Mucosa of descending colon (tissue), 3 donors: ENCODE measurements around the gene DENND6A. TPM values are rescaled to one million over a fixed set of nuclear protein-coding genes. Genes with fewer than 3 reads are reported as not detected.
"Not testable (repeated sequence)": the region's sequence is repeated elsewhere in the genome, so short reads cannot be mapped to it uniquely, and the experiment has no call there.

Experiments used
- ATAC-seq: fragments of 200-7000 bp; cut with Tn5 transposase; one replicate; pipeline ENCODE4 v1.9.1; 2020; ENCODE audit warnings: mild to moderate bottlenecking, moderate library complexity
- DNase-seq, 3 donors: peaks; one replicate each; pipeline ENCODE4 v3.0.0-alpha.2; 2020
- H3K36me3 ChIP-seq: fragments of 200-600 bp; one replicate; pipeline ENCODE4 v1.8.0; 2021; ENCODE audit warnings: low read depth, mild to moderate bottlenecking
- H3K4me1 ChIP-seq: fragments of 200-600 bp; one replicate; pipeline ENCODE4 v1.8.0; 2021; ENCODE audit warnings: low read depth, mild to moderate bottlenecking
- H3K4me3 ChIP-seq: fragments of 200-600 bp; one replicate; pipeline ENCODE4 v1.8.0; 2021; ENCODE audit warnings: mild to moderate bottlenecking
- H3K9me3 ChIP-seq: fragments of 200-600 bp; one replicate; pipeline ENCODE4 v1.8.0; 2021; ENCODE audit warnings: mild to moderate bottlenecking
- intact Hi-C, 2 donors: fragments of 100-400 bp; cut with DNase I in 1 of 2; cut with micrococcal nuclease in 1 of 2; formaldehyde crosslinking; loops; one replicate each; pipeline versions ENCODE4 v1.11.0 to v1.11.1; 2022; cut with DNase I, micrococcal nuclease
- total RNA-seq, 3 donors: library from RNA; stranded (reverse); fragmentation: NEBNext Ultra II Directional in 2 of 3; extraction: Animal tissue kit (Norgen Biotek cat#: 25700) in 2 of 3; gene quantifications; one replicate each; pipeline versions ENCODE4 v1.2.1 to v1.2.4, GENCODE V29; 2021 to 2023
- TF ChIP-seq, protein P1 (sequence below): fragments of 200-600 bp; IDR thresholded peaks from one replicate; pipeline ENCODE4 v1.8.0; 2022; ENCODE audit warnings: antibody characterized with exemption, mild to moderate bottlenecking
- donor health status: DM: no; HTN: no; CAD: no; lungs with moderate emphysema.
- donor health status: DM: no; HTN: no; CAD: no.
- donor health status: DM: no; HTN: yes; CAD: no.

DENND6A gene
- total RNA-seq, 3 donors from 2014 or later = 19.6 to 34.7 (median 20.4) TPM

DNA sequence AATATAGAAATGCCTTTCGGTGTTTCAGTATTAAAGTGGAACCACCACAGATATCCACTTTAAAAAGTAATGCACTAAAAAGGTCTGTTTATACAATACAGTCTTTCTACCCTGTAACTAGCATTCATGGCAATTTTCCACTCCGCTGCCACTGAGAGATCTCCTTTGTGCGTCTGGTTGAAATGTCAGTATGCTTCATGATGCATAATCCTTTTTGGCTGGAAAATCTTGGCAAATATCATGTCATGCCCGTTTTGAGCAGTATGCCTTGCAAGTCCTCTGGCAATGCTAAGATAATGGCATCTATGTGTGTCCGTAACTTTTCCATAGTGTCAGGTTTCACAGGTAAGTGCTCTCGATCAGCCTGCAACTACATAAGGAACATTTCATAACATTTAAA is 64.9 kb downstream of the DENND6A start:
- Histone ChIP-seq H3K9me3 (no peaks in the 10 kb centered on the region), H3K4me1 (no peaks in the 10 kb centered on the region), H3K4me3 (no peak overlapping the region), H3K36me3 (no peaks in the 10 kb centered on the region)
- intact Hi-C loops = no loop called here
- TF ChIP-seq, protein P1, sequence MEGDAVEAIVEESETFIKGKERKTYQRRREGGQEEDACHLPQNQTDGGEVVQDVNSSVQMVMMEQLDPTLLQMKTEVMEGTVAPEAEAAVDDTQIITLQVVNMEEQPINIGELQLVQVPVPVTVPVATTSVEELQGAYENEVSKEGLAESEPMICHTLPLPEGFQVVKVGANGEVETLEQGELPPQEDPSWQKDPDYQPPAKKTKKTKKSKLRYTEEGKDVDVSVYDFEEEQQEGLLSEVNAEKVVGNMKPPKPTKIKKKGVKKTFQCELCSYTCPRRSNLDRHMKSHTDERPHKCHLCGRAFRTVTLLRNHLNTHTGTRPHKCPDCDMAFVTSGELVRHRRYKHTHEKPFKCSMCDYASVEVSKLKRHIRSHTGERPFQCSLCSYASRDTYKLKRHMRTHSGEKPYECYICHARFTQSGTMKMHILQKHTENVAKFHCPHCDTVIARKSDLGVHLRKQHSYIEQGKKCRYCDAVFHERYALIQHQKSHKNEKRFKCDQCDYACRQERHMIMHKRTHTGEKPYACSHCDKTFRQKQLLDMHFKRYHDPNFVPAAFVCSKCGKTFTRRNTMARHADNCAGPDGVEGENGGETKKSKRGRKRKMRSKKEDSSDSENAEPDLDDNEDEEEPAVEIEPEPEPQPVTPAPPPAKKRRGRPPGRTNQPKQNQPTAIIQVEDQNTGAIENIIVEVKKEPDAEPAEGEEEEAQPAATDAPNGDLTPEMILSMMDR = no peak
- DNase-seq (no peak), ATAC-seq (no peak)

DNA sequence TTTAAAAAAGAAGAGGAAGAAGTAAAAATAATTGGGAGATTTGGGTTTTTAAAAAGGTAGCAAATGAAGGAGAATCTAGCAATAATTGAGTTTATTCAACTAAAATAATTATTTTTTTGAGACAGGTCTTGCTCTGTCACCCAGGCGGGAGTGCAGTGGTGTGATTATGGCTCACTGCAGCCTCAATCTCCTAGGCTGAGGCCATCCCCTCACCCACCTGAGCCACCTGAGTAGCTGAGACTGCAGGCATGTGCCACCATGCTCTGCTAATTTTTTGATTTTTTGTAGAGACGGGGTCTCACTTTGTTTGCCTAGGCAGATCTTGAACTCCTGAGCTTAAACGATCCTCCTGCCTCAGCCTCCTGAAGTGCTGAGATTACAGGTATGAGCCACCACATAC is 68.1 kb downstream of the DENND6A start:
- intact Hi-C loops = no loop called here
- H3K4me1 ChIP-seq = no peaks in the 10 kb centered on the region
- DNase-seq (no peak), ATAC-seq (no peak)
- H3K4me3 ChIP-seq = no peak overlapping the region
- H3K36me3 ChIP-seq = no peaks in the 10 kb centered on the region
- H3K9me3 ChIP-seq = no peaks in the 10 kb centered on the region
- TF ChIP-seq, protein P1 = no peak

DNA sequence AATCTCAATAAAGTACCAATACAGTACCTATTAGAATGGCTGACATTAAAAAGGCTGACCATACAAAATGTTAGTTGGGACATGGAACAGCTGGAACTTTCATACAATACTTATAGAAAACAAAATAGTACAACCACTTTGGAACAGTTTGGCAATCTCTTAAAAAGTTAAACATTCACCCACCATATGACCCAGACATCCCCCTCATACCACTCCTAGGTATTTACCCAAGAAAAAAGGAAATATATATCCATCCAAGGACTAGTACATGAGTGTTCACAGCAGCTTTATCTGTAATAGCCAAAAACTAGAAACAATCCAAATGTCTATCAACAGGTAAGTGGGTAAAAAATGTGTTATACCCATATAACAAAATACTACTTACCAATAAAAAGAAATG is 70.5 kb downstream of the DENND6A start:
- intact Hi-C loops = no loop called here
- DNase-seq = no peak
- TF ChIP-seq, protein P1 = no peak
- Histone ChIP-seq H3K4me1 (no peaks in the 10 kb centered on the region), H3K9me3 (no peaks in the 10 kb centered on the region), H3K4me3 (no peak overlapping the region), H3K36me3 (no peaks in the 10 kb centered on the region)
- ATAC-seq = no peak

DNA sequence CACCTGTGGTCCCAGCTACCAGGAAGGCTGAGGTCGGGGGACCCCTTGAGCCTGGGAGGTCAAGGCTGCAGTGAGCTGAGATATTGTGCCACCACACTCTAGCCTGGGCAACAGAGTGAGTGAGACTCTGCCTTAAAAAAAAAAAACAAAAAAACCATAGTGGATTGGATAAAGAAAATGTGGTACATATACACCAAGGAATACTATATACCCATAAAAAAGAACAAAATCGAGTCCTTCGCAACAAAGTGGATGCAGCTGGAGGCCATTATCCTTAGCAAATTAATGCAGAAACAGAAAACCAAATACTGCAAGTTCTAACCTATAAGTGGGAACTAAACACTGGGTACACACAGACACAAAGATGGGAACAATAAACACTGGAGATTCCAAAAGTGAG is 75.1 kb downstream of the DENND6A start:
- Histone ChIP-seq H3K4me1 (no peaks in the 10 kb centered on the region), H3K9me3 (no peaks in the 10 kb centered on the region), H3K4me3 (no peak overlapping the region), H3K36me3 (no peaks in the 10 kb centered on the region)
- DNase-seq (no peak), ATAC-seq (no peak)
- intact Hi-C loops = no loop called here
- TF ChIP-seq, protein P1 = no peak

DNA sequence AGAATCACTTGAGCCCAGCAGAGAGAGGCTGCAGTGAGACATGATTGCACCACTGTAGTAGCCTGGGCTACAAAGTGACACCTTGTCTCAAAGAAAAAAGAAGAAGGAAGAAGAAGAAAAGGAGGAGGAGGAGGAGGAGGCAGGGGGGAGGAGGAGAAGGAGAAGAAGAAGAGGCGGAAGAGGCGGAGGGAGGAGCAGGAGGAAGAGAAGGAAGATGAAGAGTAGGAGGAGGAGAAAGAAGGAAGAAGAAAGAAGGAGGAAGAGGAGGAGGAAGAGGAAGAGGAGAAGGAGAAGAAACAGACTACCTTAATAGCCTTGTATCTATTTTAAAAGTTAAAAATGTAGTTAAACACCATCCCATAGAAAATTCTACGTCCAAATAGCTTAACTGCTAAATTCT is 76.6 kb downstream of the DENND6A start:
- H3K36me3 ChIP-seq = no peaks in the 10 kb centered on the region
- DNase-seq (no peak), ATAC-seq (no peak)
- intact Hi-C loops = no loop called here
- H3K9me3 ChIP-seq = no peaks in the 10 kb centered on the region
- no peaks in the 10 kb centered on the region for H3K4me1 ChIP-seq
- TF ChIP-seq, protein P1 = no peak
- no peak overlapping the region for H3K4me3 ChIP-seq

DNA sequence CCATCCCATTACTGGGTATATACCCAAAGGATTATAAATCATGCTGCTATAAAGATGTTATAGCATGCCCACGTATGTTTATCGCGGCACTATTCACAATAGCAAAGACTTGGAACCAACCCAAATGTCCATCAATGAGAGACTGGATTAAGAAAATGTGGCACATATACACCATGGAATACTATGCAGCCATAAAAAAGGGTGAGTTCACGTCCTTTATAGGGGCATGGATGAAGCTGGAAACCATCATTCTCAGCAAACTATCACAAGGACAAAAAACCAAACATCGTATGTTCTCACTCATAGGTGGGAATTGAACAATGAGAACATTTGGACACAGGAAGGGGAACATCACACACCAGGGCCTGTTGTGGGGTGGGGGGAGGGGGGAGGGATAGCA is 81.0 kb downstream of the DENND6A start:
- DNase-seq, intact Hi-C loops, H3K9me3 ChIP-seq, ATAC-seq, H3K4me3 ChIP-seq, H3K4me1 ChIP-seq, H3K36me3 ChIP-seq: not testable (repeated sequence)
